HG02852 (cell line): ENCODE measurements around the gene SPRED3.

ENCODE experiments used
- ATAC-seq: cut with Tn5 transposase; IDR thresholded peaks from one replicate; pipeline ENCODE4 v1.9.1; 2021; ENCODE audit warnings: mild to moderate bottlenecking, moderate library complexity; ENCODE audit not compliant: unreplicated experiment

Gene SPRED3

GRCh38 chr19:38443458-38443999 lies 55.0 kb downstream of the SPRED3 start:
- no peak for ATAC-seq

- ATAC-seq = no peak
Measured at GRCh38 chr19:38444026-38444425, 55.5 kb downstream of the SPRED3 start.

- no peak for ATAC-seq
Measured at GRCh38 chr19:38445362-38445761, 56.9 kb downstream of the SPRED3 start.

- ATAC-seq = no peak
Measured at GRCh38 chr19:38448225-38448624, 59.7 kb downstream of the SPRED3 start.
